ENCODE data around the gene PLPPR4. TPM values are rescaled to one million over a fixed set of nuclear protein-coding genes. Genes with fewer than 3 reads are reported as not detected.

Gene PLPPR4
- total RNA-seq, 1 donor from 2014 or later, result 0.92 TPM

- no peak overlapping the region for H3K27ac Mint-ChIP-seq (ENCODE audit: unreplicated experiment)
- no peaks in the 10 kb centered on the region for H3K4me1 Mint-ChIP-seq (ENCODE audit: low read depth)
- H3K4me3 Mint-ChIP-seq (ENCODE audit: unreplicated experiment), result no peak overlapping the region
- H3K36me3 Mint-ChIP-seq (ENCODE audit: low read depth), result no peaks in the 10 kb centered on the region
- H3K27me3 Mint-ChIP-seq (ENCODE audit: low read depth), result peaks cover 5% of the 10 kb centered on the region
- H3K9me3 Mint-ChIP-seq (ENCODE audit: low read depth), result no peaks in the 10 kb centered on the region
- TF ChIP-seq CTCF (IDR thresholded peaks at IDR 0.05), result no peak
- DNase-seq (ENCODE audit: low spot score), result no peak
Measured at GRCh38 chr1:99315305-99315704, 51.0 kb downstream of the PLPPR4 start.

GRCh38 chr1:99326215-99326949 lies 62.1 kb downstream of the PLPPR4 start:
- TF ChIP-seq CTCF (IDR thresholded peaks at IDR 0.05), result peak; percentile 56
- Mint-ChIP-seq H3K4me1 (ENCODE audit: low read depth) (no peaks in the 10 kb centered on the region), H3K9me3 (ENCODE audit: low read depth) (no peaks in the 10 kb centered on the region), H3K27me3 (ENCODE audit: low read depth) (peaks cover 12% of the 10 kb centered on the region), H3K27ac (ENCODE audit: unreplicated experiment) (no peak overlapping the region), H3K36me3 (ENCODE audit: low read depth) (no peaks in the 10 kb centered on the region), H3K4me3 (ENCODE audit: unreplicated experiment) (no peak overlapping the region)
- no peak for DNase-seq (ENCODE audit: low spot score)

GRCh38 chr1:99327357-99327756 lies 63.1 kb downstream of the PLPPR4 start:
- no peak overlapping the region for H3K27ac Mint-ChIP-seq (ENCODE audit: unreplicated experiment)
- no peak for TF ChIP-seq CTCF (IDR thresholded peaks at IDR 0.05)
- no peak overlapping the region for H3K4me3 Mint-ChIP-seq (ENCODE audit: unreplicated experiment)
- peaks cover 12% of the 10 kb centered on the region for H3K27me3 Mint-ChIP-seq (ENCODE audit: low read depth)
- H3K9me3 Mint-ChIP-seq (ENCODE audit: low read depth), result no peaks in the 10 kb centered on the region
- DNase-seq (ENCODE audit: low spot score), result no peak
- H3K4me1 Mint-ChIP-seq (ENCODE audit: low read depth), result no peaks in the 10 kb centered on the region
- no peaks in the 10 kb centered on the region for H3K36me3 Mint-ChIP-seq (ENCODE audit: low read depth)

- TF ChIP-seq CTCF (IDR thresholded peaks at IDR 0.05), result no peak
Measured at GRCh38 chr1:99328171-99328570, 63.9 kb downstream of the PLPPR4 start.

GRCh38 chr1:99331083-99331482 lies 66.8 kb downstream of the PLPPR4 start:
- Mint-ChIP-seq H3K27ac (ENCODE audit: unreplicated experiment) (no peak overlapping the region), H3K27me3 (ENCODE audit: low read depth) (peaks cover 7% of the 10 kb centered on the region), H3K4me3 (ENCODE audit: unreplicated experiment) (no peak overlapping the region), H3K36me3 (ENCODE audit: low read depth) (no peaks in the 10 kb centered on the region), H3K4me1 (ENCODE audit: low read depth) (no peaks in the 10 kb centered on the region), H3K9me3 (ENCODE audit: low read depth) (no peaks in the 10 kb centered on the region)
- DNase-seq (ENCODE audit: low spot score), result no peak
- no peak for TF ChIP-seq CTCF (IDR thresholded peaks at IDR 0.05)

More at GRCh38 chr1:99328171-99328570, 63.9 kb downstream of the PLPPR4 start:
- no peaks in the 10 kb centered on the region for H3K36me3 Mint-ChIP-seq (ENCODE audit: low read depth)
- H3K27me3 Mint-ChIP-seq (ENCODE audit: low read depth), result peaks cover 10% of the 10 kb centered on the region
- H3K9me3 Mint-ChIP-seq (ENCODE audit: low read depth), result no peaks in the 10 kb centered on the region
- H3K4me1 Mint-ChIP-seq (ENCODE audit: low read depth), result no peaks in the 10 kb centered on the region
- H3K4me3 Mint-ChIP-seq (ENCODE audit: unreplicated experiment), result no peak overlapping the region
- H3K27ac Mint-ChIP-seq (ENCODE audit: unreplicated experiment), result no peak overlapping the region
- no peak for DNase-seq (ENCODE audit: low spot score)
